ENCODE data around the gene PHRF1.

PHRF1 gene

GRCh38 chr11:616320-617198 lies 40.3 kb downstream of the PHRF1 start:
- DNase-seq (ENCODE audit: low spot score): no peak

GRCh38 chr11:617199-617911 lies 41.1 kb downstream of the PHRF1 start:
- no peak for DNase-seq (ENCODE audit: low spot score)

- no peak for DNase-seq (ENCODE audit: low spot score)
These were observed 41.8 kb downstream of the PHRF1 start for GRCh38 chr11:617912-618682.

- no peak for DNase-seq (ENCODE audit: low spot score)
These were observed 42.8 kb downstream of the PHRF1 start for GRCh38 chr11:618856-619627.

GRCh38 chr11:619628-620050 lies 43.4 kb downstream of the PHRF1 start:
- no peak for DNase-seq (ENCODE audit: low spot score)

GRCh38 chr11:620201-620600 lies 43.9 kb downstream of the PHRF1 start:
- no peak for DNase-seq (ENCODE audit: low spot score)

GRCh38 chr11:620935-621814 lies 44.9 kb downstream of the PHRF1 start:
- DNase-seq (ENCODE audit: low spot score): no peak

GRCh38 chr11:621838-622237 lies 45.6 kb downstream of the PHRF1 start:
- no peak for DNase-seq (ENCODE audit: low spot score)

GRCh38 chr11:623349-623869 lies 47.1 kb downstream of the PHRF1 start:
- no peak for DNase-seq (ENCODE audit: low spot score)

- DNase-seq (ENCODE audit: low spot score): no peak
These were observed 47.9 kb downstream of the PHRF1 start for GRCh38 chr11:623999-624704.

- DNase-seq (ENCODE audit: low spot score): no peak
These were observed 48.7 kb downstream of the PHRF1 start, which contains the start of gene CDHR5 for GRCh38 chr11:624705-625635. CDHR5 (minus strand) TSS chr11:624955; CDS start chr11:624902, 53 bp downstream.

GRCh38 chr11:625636-626268 lies 49.5 kb downstream of the PHRF1 start:
- no peak for DNase-seq (ENCODE audit: low spot score)

GRCh38 chr11:626475-627307 lies 50.4 kb downstream of the PHRF1 start, which contains the start of gene SCT:
SCT (minus strand) TSS chr11:627181; CDS start chr11:627143, 38 bp downstream.
- no peak for DNase-seq (ENCODE audit: low spot score)

- DNase-seq (ENCODE audit: low spot score): no peak
These were observed 51.0 kb downstream of the PHRF1 start for GRCh38 chr11:627308-627576.

- DNase-seq (ENCODE audit: low spot score): no peak
These were observed 51.8 kb downstream of the PHRF1 start for GRCh38 chr11:628056-628455.

GRCh38 chr11:629237-629583 lies 52.9 kb downstream of the PHRF1 start:
- DNase-seq (ENCODE audit: low spot score): no peak

- no peak for DNase-seq (ENCODE audit: low spot score)
These were observed 54.6 kb downstream of the PHRF1 start for GRCh38 chr11:630871-631270.

Data from pons (tissue), 1 donor.